Caco-2 (cell line): ENCODE results near the gene PFKFB4. TPM values are rescaled to one million over a fixed set of nuclear protein-coding genes. Genes with fewer than 3 reads are reported as not detected.

Experiments
- BruUV-seq: library from RNA; stranded (reverse); fragments of 400-500 nt; replicated peaks from 2 replicates; lab custom pipeline; 2021; lab: Mats Ljungman, UMichigan
- CTCF ChIA-PET: fragments of 300-600 bp; sonication (Branson Sonifier 250); formaldehyde crosslinking; loops from one replicate; lab custom pipeline; 2022; ENCODE audit warnings: antibody characterized with exemption; lab: Charles Lee
- POLR2A ChIA-PET: fragments of 300-600 bp; sonication (Branson Sonifier 250); formaldehyde crosslinking; loops from one replicate; lab custom pipeline; 2022; ENCODE audit warnings: antibody characterized with exemption; lab: Charles Lee
- DNase-seq, 2 experiments: peaks; one replicate each; pipeline versions ENCODE4 v3.0.0 to v3.0.0-alpha.2; 2020 to 2022
- H3K27me3 ChIP-seq: replicated peaks from 2 replicates; pipeline ENCODE4 v1.6.0; 2011; ENCODE audit warnings: low read length; ENCODE audit not compliant: control insufficient read depth, insufficient read depth
- H3K36me3 ChIP-seq: 2 replicates; pipeline ENCODE4 v1.5.1; 2011; ENCODE audit warnings: low read length; ENCODE audit not compliant: control insufficient read depth, insufficient read depth
- H3K4me1 ChIP-seq: fragments of 250-450 bp; sonication (Bioruptor Pico); 2 replicates; pipeline ENCODE4 v1.5.1; 2020; ENCODE audit warnings: mild to moderate bottlenecking
- H3K4me3 ChIP-seq: 2 replicates; pipeline ENCODE4 v1.5.1; 2011; ENCODE audit warnings: low read depth, mild to moderate bottlenecking, control low read depth, low read length
- H3K9me3 ChIP-seq: fragments of 250-450 bp; sonication (Bioruptor Pico); 2 replicates; pipeline ENCODE4 v1.5.1; 2020; ENCODE audit warnings: mild to moderate bottlenecking, moderate library complexity
- H3K27ac Mint-ChIP-seq: one replicate; pipeline ENCODE4 v1.8.0; 2022; ENCODE audit warnings: mixed read lengths; ENCODE audit not compliant: unreplicated experiment
- H3K27me3 Mint-ChIP-seq: one replicate; pipeline ENCODE4 v1.8.0; 2022; ENCODE audit warnings: mixed read lengths; ENCODE audit not compliant: insufficient read depth, unreplicated experiment
- H3K36me3 Mint-ChIP-seq: one replicate; pipeline ENCODE4 v1.8.0; 2022; ENCODE audit warnings: mild to moderate bottlenecking, mixed read lengths; ENCODE audit not compliant: insufficient read depth, unreplicated experiment
- H3K4me1 Mint-ChIP-seq: one replicate; pipeline ENCODE4 v1.8.0; 2022; ENCODE audit warnings: low read depth, mixed read lengths; ENCODE audit not compliant: unreplicated experiment
- H3K4me3 Mint-ChIP-seq: one replicate; pipeline ENCODE4 v1.8.0; 2022; ENCODE audit warnings: mild to moderate bottlenecking, moderate library complexity, mixed read lengths; ENCODE audit not compliant: unreplicated experiment
- H3K9me3 Mint-ChIP-seq: one replicate; pipeline ENCODE4 v1.8.0; 2022; ENCODE audit warnings: mixed read lengths; ENCODE audit not compliant: unreplicated experiment
- intact Hi-C: fragments of 100-400 bp; cut with micrococcal nuclease; formaldehyde crosslinking; loops from one replicate; pipeline ENCODE4 v1.10.0; 2022; ENCODE audit not compliant: unreplicated experiment
- total RNA-seq: library from RNA; stranded (reverse); gene quantifications from 2 replicates; pipeline ENCODE4 v1.2.3, GENCODE V29; 2022
- TF ChIP-seq, protein P1 (sequence below), 2 experiments: fragments of 200-600 bp in 1 of 2; IDR thresholded peaks; 1 replicate in 1 of 2; 2 replicates in 1 of 2; pipeline versions ENCODE4 v1.5.1 to v1.8.0; 2011 to 2022; ENCODE audit warnings: antibody characterized with exemption in 1 of 2, control low read depth in 1 of 2, inconsistent platforms in 1 of 2, low read depth in 1 of 2, low read length in 1 of 2, mild to moderate bottlenecking in 1 of 2, moderate library complexity in 1 of 2; ENCODE audit not compliant: insufficient read depth in 1 of 2, severe bottlenecking in 1 of 2, unreplicated experiment in 1 of 2

The PFKFB4 gene
- total RNA-seq, 1 experiment from 2014 or later, result 11.2 TPM

DNA sequence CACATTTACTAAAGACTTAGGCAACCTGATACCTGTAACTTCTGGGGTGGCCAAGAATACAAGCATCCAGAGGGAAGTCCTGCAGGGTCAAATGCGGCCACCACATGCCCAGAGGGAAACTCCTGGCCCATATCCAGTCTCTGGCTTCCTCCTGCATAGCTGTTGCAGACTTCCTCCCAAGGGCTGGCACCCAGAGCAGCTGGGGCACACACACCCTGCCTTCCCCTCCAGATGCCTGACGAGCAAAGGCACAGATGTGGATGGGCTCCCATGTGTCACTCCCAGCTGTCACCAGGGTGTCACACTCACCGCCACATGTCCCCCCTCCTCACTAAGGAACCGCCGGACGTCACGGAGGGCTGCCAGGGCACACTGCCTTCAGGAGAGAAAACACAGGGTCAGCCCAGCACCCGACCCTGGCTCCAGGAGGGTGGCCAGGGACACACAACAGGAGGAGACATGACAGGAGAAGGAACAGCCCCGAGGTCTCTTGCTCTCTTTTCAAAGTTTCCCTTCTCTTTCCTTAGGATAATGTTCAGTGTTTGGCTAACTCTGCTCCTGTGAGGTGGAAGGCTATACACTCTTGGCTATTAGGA lies 13.2 kb downstream of the PFKFB4 start:
- H3K27me3 Mint-ChIP-seq, result no peaks in the 10 kb centered on the region
- no TSS peak for BruUV-seq
- CTCF ChIA-PET, result no interaction called here

DNA sequence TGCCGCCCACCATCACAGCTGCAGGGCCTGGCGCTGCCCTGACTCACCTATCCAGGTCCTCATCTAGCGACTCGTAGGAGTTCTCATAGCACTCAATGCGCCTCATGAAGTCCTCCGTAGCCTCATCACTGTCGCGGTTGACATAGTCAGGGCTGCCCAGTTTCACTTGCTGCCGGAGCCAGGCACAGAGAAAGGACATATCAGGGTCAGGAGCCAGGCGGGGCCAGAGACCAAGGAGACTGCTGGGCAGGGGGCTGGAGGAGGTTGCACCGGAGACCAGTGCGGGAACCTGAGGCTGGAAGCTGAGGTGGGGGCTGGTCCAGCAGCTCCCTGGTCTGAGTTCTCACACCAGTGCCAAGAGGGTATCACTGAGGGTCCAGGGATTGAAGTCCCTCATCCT lies 18.2 kb downstream of the PFKFB4 start:
- DNase-seq, result no peak
- Mint-ChIP-seq H3K27ac (no peak overlapping the region), H3K36me3 (peaks cover 20% of the 10 kb centered on the region), H3K9me3 (no peaks in the 10 kb centered on the region), H3K4me1 (no peaks in the 10 kb centered on the region), H3K4me3 (no peak overlapping the region), H3K27me3 (no peaks in the 10 kb centered on the region)
- peaks cover 3% of the 10 kb centered on the region for H3K36me3 ChIP-seq
- no peaks in the 10 kb centered on the region for H3K4me1 ChIP-seq
- H3K4me3 ChIP-seq, result no peak overlapping the region
- CTCF ChIA-PET, result no interaction called here
- intact Hi-C loops, result no loop called here
- H3K9me3 ChIP-seq, result no peaks in the 10 kb centered on the region
- TF ChIP-seq, protein P1, sequence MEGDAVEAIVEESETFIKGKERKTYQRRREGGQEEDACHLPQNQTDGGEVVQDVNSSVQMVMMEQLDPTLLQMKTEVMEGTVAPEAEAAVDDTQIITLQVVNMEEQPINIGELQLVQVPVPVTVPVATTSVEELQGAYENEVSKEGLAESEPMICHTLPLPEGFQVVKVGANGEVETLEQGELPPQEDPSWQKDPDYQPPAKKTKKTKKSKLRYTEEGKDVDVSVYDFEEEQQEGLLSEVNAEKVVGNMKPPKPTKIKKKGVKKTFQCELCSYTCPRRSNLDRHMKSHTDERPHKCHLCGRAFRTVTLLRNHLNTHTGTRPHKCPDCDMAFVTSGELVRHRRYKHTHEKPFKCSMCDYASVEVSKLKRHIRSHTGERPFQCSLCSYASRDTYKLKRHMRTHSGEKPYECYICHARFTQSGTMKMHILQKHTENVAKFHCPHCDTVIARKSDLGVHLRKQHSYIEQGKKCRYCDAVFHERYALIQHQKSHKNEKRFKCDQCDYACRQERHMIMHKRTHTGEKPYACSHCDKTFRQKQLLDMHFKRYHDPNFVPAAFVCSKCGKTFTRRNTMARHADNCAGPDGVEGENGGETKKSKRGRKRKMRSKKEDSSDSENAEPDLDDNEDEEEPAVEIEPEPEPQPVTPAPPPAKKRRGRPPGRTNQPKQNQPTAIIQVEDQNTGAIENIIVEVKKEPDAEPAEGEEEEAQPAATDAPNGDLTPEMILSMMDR (IDR thresholded peaks at IDR 0.05; ENCODE audit: insufficient read depth in 1 of 2, low read depth in 1 of 2, low read length in 1 of 2, severe bottlenecking in 1 of 2, unreplicated experiment in 1 of 2), result no peak
- no TSS peak for BruUV-seq
- POLR2A ChIA-PET, result no interaction called here
- H3K27me3 ChIP-seq, result no peaks in the 10 kb centered on the region

More for the DNA sequence above, 13.2 kb downstream of the PFKFB4 start:
- Mint-ChIP-seq H3K36me3 (peaks cover 6% of the 10 kb centered on the region), H3K4me1 (no peaks in the 10 kb centered on the region), H3K27ac (no peak overlapping the region), H3K9me3 (no peaks in the 10 kb centered on the region), H3K4me3 (no peak overlapping the region)
- no peak overlapping the region for H3K4me3 ChIP-seq
- TF ChIP-seq, protein P1 (IDR thresholded peaks at IDR 0.05; ENCODE audit: insufficient read depth in 1 of 2, low read depth in 1 of 2, low read length in 1 of 2, severe bottlenecking in 1 of 2, unreplicated experiment in 1 of 2), result no peak
- no peak for DNase-seq
- H3K27me3 ChIP-seq, result no peaks in the 10 kb centered on the region
- peaks cover 2% of the 10 kb centered on the region for H3K36me3 ChIP-seq
- no peaks in the 10 kb centered on the region for H3K9me3 ChIP-seq
- POLR2A ChIA-PET, result no interaction called here
- intact Hi-C loops, result no loop called here
- no peaks in the 10 kb centered on the region for H3K4me1 ChIP-seq

DNA sequence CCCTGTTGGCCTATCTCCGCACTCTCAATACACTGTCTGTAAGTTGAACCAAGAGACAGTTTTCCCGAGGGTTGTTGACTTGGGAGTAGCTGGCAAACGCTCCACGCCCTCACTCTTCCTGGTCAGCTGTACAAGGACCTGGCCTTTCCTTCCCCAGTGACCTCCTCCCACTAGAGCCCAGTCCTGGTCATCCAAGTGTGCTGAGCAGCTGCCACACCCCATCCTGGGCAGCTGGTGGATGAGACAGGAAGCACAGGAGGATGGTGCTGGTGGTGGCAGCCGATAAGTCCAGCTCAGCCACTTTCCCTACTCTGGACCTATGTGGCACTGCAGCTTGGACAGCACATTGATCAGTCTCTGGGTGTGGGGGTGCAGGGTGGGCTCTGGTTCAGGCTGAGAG lies 19.8 kb downstream of the PFKFB4 start:
- no peaks in the 10 kb centered on the region for H3K4me1 Mint-ChIP-seq
- TF ChIP-seq, protein P1 (IDR thresholded peaks at IDR 0.05; ENCODE audit: insufficient read depth in 1 of 2, low read depth in 1 of 2, low read length in 1 of 2, severe bottlenecking in 1 of 2, unreplicated experiment in 1 of 2), result no peak
- peaks cover 15% of the 10 kb centered on the region for H3K36me3 Mint-ChIP-seq
- no peaks in the 10 kb centered on the region for H3K9me3 Mint-ChIP-seq
- H3K4me1 ChIP-seq, result no peaks in the 10 kb centered on the region
- intact Hi-C loops, result no loop called here
- DNase-seq, result no peak
- no peaks in the 10 kb centered on the region for H3K27me3 Mint-ChIP-seq
- CTCF ChIA-PET, result no interaction called here
- no peaks in the 10 kb centered on the region for H3K9me3 ChIP-seq
- no peaks in the 10 kb centered on the region for H3K27me3 ChIP-seq
- H3K36me3 ChIP-seq, result peaks cover 3% of the 10 kb centered on the region
- no TSS peak for BruUV-seq
- H3K4me3 ChIP-seq, result no peak overlapping the region
- POLR2A ChIA-PET, result interaction anchor here (0.7 kb wide), 1 partner anchor 90 kb away, joined by 8 read pairs; the partner anchor contains the start of gene ATRIP
- no peak overlapping the region for H3K4me3 Mint-ChIP-seq
- H3K27ac Mint-ChIP-seq, result no peak overlapping the region
